8988T (cell line): ENCODE results near the gene TMEM11.

Experiments
- DNase-seq: peaks from one replicate; pipeline ENCODE4 v3.0.0; 2011

TMEM11 gene

DNA sequence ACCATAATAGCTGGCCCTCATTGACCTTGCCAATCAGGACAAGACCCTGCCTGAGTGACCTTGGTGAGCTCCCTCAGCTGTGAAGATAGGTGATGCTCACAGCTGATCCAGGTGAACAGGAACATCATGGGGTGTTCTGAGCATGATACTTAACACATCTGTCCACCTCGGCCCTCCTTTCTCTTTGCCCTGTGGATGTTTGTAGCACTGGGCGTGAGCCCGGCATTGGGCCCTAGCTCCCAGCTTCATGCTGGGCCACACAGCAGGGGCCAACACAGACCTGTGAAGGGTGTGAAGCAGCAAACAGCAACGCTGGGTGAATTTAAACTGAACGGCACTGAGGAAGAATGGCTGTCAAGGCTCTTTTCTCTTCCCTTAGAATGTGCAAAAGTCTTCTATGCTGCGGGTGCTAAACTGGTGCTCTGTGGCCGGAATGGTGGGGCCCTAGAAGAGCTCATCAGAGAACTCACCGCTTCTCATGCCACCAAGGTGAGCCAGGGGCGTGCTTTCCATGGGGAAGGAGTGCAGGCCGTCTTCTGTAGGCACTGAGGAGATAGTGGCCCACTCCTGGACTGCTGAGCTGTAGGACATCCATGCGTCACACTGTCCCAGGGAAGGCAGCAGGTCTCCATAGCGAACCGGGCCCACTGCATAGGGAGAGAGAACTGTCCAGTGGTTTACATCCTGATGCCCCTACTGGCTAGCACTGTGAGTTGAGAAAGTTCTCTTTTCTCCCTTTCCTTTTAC, 35.9 kb downstream of the TMEM11 start:
- DNase-seq: peak; percentile 2

- DNase-seq: no peak
These were observed 36.6 kb downstream of the TMEM11 start for GRCh38 chr17:21177401-21177800.

DNA sequence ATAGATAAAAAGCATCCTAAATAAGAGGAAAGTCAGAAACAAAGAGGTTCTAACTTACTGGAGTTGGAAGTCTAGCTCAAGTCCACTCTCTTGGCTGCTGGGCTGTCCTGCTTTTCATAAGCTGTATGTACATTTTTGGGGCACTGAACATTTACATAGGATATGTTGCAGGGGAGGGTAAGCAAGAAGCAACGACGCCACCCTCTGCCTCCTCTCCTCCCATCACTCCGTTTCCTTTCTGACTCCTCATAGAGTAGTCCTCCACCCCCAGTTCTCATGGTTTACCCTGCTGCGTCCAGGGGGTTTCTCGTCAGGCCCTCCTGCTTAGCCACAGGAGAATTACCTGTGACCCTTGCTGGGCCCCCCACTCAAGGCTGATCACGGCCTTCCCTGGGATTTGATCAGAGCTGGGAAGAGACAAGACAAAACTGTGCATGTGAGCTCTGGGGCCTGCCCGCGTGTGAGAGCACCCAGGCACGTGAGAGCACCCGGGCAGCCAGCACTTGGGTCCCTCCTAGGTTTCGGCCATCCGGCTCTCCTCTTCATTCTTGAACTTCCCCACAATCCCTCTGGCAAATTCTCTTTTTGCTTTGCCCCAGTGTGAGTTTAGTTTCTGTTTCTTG, 37.1 kb downstream of the TMEM11 start:
- DNase-seq: no peak

- DNase-seq: no peak
These were observed 39.2 kb downstream of the TMEM11 start for GRCh38 chr17:21174713-21175112.

GRCh38 chr17:21174186-21174585, 39.8 kb downstream of the TMEM11 start:
- no peak for DNase-seq

DNA sequence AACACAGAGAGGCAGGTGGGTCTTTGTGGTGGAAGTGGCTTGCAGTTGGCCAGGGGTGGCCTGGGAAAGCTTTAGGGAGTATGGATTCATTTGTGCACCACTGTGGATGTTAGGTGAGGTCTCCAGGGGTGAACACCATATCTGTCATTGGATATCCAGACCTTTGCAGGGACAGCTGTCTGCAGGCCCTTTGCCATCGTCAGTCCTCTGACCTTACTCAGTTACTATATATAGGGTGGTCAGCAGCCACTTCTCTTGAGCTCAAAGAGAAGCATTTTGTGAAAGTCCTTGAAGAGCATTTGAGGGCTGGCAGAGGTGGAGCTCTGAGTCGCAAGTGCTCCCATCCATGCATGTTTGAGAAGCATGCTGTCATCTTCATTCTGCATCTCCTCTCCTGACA, 40.4 kb downstream of the TMEM11 start:
- DNase-seq: no peak

- DNase-seq: no peak
These were observed 41.1 kb downstream of the TMEM11 start for GRCh38 chr17:21172846-21173245.

DNA sequence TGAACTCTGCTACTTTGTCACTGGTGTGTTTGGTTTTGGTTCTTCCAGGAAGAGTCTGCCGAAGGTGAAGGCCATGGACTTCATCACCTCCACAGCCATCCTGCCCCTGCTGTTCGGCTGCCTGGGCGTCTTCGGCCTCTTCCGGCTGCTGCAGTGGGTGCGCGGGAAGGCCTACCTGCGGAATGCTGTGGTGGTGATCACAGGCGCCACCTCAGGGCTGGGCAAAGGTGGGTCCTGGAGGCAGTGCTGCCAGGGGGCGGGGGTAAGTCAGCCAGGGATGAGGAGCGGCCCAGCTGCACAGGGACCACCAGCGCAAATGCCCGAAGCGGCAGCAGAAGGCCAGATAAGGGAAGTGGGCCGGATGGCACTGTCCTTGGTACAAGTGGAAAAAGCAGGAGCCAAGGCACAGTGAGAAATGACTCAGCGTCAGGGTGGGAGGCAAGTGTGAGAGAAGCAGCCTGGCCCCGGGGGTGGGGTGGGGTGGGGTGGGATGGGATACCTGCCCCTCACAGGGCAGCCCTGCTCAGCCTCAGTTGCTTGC, 41.9 kb downstream of the TMEM11 start:
- DNase-seq: no peak

- DNase-seq: no peak
These were observed 42.5 kb downstream of the TMEM11 start for GRCh38 chr17:21171309-21171922.

DNA sequence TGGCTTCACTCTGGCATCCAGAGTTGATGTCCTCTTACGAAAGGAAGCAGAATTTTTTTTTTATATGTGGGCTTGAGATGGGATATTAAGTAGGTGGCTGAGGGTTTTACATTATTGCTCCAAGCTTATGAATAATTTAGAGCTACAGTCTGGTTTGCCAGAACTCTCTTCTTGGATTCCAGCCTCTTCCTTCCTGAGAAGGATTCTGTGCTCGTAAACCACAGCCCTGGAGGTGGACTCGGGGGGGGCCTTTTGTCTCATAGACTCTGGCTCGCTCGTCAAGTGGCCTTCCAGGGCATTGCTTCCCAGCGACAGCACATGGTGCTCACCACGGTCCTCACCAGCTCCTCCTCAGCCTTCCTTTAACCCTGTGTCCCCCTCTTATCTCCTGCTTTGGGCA, 43.2 kb downstream of the TMEM11 start:
- no peak for DNase-seq

DNA sequence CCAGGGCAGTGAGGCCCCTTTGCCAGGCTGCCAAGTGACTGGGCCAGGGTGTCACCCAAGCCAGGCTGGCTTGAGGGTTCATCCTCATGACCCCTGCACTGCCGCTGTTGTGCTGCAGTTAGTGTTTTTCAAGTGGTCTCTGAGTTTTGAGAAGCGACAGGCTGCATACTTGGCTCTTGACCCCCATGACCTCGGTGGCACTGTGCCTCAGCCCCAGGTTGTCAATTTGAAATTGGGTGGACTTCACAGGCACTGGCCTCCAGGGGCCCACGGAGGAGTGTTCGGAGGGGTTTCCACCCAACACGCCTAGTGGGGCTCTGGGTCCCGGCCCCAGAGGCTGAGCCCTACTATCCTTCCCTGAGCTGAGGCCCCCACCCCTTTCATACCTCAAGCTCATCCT, 44.5 kb downstream of the TMEM11 start:
- no peak for DNase-seq

- DNase-seq: no peak
These were observed 45.5 kb downstream of the TMEM11 start for GRCh38 chr17:21168555-21168865.

- DNase-seq: no peak
These were observed 46.7 kb downstream of the TMEM11 start for GRCh38 chr17:21167303-21167702.

GRCh38 chr17:21166595-21167210, 47.3 kb downstream of the TMEM11 start:
- DNase-seq: no peak

DNA sequence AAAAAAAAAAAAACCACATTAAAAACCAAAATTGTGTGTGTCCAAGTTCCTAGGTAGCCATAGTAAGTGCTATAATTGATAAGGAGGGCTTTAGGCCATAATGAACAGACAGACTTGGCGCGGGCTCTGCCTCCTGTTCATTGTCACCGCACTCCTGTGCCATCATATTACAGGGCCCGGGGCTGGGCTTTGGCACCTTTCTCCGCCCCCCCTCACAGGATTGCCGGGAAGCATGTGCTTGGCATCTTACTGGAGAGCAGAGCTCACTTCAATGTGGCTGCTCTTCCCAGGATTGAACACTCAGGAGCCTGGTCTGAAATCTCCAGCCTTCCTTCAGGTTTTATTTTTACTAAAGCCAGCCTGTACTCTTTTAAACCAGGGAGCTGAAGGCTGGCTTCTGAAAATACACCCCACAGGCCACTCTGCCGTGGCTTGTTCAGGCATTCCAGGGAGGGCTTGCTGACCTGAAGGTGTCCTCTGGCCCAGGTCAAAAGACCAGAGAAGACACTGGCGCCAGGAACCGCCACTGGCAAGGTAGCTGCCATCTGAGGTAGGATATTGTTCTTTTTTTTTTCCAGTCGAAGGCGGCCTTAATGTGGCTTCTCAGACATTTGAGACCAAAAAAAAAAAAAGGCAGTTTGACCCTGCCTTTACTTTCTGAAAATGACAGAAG, 47.9 kb downstream of the TMEM11 start:
- DNase-seq: no peak

- no peak for DNase-seq
These were observed 49.3 kb downstream of the TMEM11 start for GRCh38 chr17:21164620-21165019.

- DNase-seq: no peak
These were observed 49.7 kb downstream of the TMEM11 start for GRCh38 chr17:21164216-21164615.

- DNase-seq: no peak
These were observed 50.9 kb downstream of the TMEM11 start for GRCh38 chr17:21163101-21163500.

GRCh38 chr17:21162394-21162775, 51.6 kb downstream of the TMEM11 start:
- DNase-seq: no peak

- no peak for DNase-seq
These were observed 52.2 kb downstream of the TMEM11 start for GRCh38 chr17:21161498-21162393.

DNA sequence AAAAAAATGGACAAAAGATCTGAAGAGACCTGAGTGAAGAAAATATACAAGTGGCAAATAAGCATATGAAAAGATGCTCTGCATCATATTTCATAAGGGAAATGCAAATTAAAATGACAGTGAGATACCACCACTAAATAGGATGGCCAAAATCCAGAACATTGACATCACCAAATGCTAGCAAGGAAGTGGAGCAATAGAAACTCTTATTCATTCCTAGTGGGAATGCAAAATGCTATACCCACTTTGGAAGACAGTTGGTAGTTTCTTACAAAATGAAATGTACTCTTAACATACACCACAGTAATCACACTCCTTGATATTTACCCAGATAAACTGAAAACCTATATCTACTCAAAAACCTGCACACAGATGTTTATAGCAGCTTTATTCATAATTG, 53.6 kb downstream of the TMEM11 start:
- DNase-seq: no peak
